HCT116 (cell line): ENCODE measurements around the gene HABP2.

Source experiments
- CTCF ChIP-seq, 3 experiments: fragments of 200-600 bp in 1 of 3; sonication (generic) in 1 of 3; IDR thresholded peaks in 2 of 3; conservative IDR thresholded peaks in 1 of 3; 2 replicates each; pipeline ENCODE4 v1.5.1; 2012 to 2017; ENCODE audit warnings: low read depth in 2 of 3, low read length in 2 of 3, antibody characterized with exemption in 1 of 3, borderline replicate concordance in 1 of 3, control low read depth in 1 of 3, mild to moderate bottlenecking in 1 of 3, mixed read lengths in 1 of 3, mixed run types in 1 of 3, moderate library complexity in 1 of 3; ENCODE audit not compliant: insufficient read depth in 1 of 3
- EZH2 ChIP-seq: fragments of 200-600 bp; sonication (generic); IDR thresholded peaks from 2 replicates; pipeline ENCODE4 v1.6.1; 2017; ENCODE audit warnings: antibody characterized with exemption, mixed run types
- TCF7L2 ChIP-seq: IDR thresholded peaks from 2 replicates; pipeline ENCODE4 v1.7.0; 2011; ENCODE audit warnings: borderline replicate concordance, inconsistent platforms; ENCODE audit not compliant: insufficient read depth, insufficient read length; ENCODE audit errors: extremely low read depth

DNA sequence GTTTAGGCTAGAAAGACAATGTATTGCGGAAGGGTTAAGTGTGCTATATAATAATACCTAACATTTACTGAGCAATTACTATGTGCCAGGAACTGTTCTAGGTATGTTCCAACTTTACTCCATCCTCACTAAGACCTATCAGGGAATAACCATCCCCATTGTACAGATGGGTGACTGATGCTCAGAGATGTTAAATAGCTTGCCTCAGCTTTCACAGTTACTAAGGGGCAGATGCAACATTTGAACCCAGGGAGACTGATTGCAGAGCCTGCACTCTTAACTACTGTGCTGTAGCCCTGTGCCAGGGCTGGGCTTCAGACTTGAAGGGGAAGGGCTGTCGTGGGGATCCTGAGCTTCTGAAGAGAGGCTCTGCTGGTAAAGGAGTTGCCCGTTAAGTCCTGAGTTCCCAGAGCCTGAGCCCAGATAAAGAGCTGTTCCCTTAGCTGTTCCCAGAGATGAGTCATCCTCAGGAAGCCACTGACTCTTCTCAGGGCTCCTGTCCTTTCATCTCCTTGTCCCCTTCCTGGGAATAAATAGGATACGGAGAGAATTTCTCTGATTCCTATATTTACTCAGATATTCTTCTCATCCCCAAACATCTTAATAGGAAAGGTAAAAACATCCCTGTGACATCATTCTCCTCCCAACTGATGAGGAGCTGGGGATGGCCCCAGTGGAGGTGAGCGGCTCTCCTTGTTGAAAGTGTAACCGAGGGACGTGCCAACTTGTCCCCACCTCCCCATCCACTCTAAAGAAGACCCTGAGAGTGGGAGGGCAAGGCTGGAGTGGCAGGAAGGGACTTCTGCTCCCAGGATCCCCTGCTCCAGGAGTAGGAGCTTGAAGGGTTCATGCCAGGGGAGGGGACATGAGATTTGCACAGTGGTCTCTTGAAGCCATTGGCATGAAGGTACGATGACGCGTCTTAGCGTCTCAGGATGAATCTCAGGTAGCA is 28.0 kb upstream of the HABP2 start:
- no peak for TF ChIP-seq CTCF (IDR thresholded peaks at IDR 0.05 in 2 of 3, conservative IDR thresholded peaks at IDR 0.05 in 1 of 3; ENCODE audit: borderline replicate concordance in 1 of 3, insufficient read depth in 1 of 3, low read depth in 2 of 3, low read length in 2 of 3)
- no peak for TF ChIP-seq EZH2
- TF ChIP-seq TCF7L2: peak; percentile 49
